Spleen (tissue), 11 donors: Measurements from ENCODE around the gene RRP36. TPM values are rescaled to one million over a fixed set of nuclear protein-coding genes. Genes with fewer than 3 reads are reported as not detected.

ENCODE experiments used
- DNase-seq: peaks from one replicate; pipeline ENCODE4 v3.0.0-alpha.2; 2020
- H3K27ac ChIP-seq, 8 donors: fragments of 200-600 bp; sonication (generic) in 7 of 8; 1 replicate in 4 of 8; 2 replicates in 4 of 8; pipeline versions ENCODE4 v1.5.0 to v1.8.0; 2016 to 2021; ENCODE audit warnings: inconsistent platforms in 4 of 8, mild to moderate bottlenecking in 4 of 8, moderate library complexity in 1 of 8
- H3K27me3 ChIP-seq, 7 donors: fragments of 200-600 bp; sonication (generic) in 6 of 7; replicated peaks in 1 of 7; 1 replicate in 4 of 7; 2 replicates in 3 of 7; pipeline versions ENCODE4 v1.5.0 to v1.8.0; 2016 to 2021; ENCODE audit warnings: inconsistent platforms in 3 of 7, mild to moderate bottlenecking in 1 of 7
- H3K36me3 ChIP-seq, 6 donors: fragments of 200-600 bp; sonication (generic) in 5 of 6; 1 replicate in 4 of 6; 2 replicates in 2 of 6; pipeline versions ENCODE4 v1.5.0 to v1.8.0; 2016 to 2021; ENCODE audit warnings: inconsistent platforms in 2 of 6
- H3K4me1 ChIP-seq, 6 donors: fragments of 200-600 bp; sonication (generic) in 5 of 6; 1 replicate in 3 of 6; 2 replicates in 3 of 6; pipeline versions ENCODE4 v1.5.0 to v1.8.0; 2016 to 2021; ENCODE audit warnings: inconsistent platforms in 3 of 6
- H3K4me3 ChIP-seq, 8 donors: fragments of 200-600 bp; sonication (generic) in 7 of 8; 1 replicate in 4 of 8; 2 replicates in 4 of 8; pipeline versions ENCODE4 v1.5.0 to v1.8.0; 2016 to 2021; ENCODE audit warnings: inconsistent platforms in 4 of 8, mild to moderate bottlenecking in 4 of 8, moderate library complexity in 2 of 8
- H3K9me3 ChIP-seq, 8 donors: fragments of 200-600 bp; sonication (generic) in 7 of 8; 1 replicate in 4 of 8; 2 replicates in 4 of 8; pipeline versions ENCODE4 v1.5.0 to v1.8.0; 2016 to 2021; ENCODE audit warnings: inconsistent platforms in 4 of 8
- CTCF ChIP-seq, 11 experiments: fragments of 200-600 bp in 7 of 11; fragments of 450-650 bp in 4 of 11; sonication (generic) in 4 of 11; IDR thresholded peaks in 8 of 11; conservative IDR thresholded peaks in 3 of 11; 1 replicate in 7 of 11; 2 replicates in 4 of 11; pipeline versions ENCODE4 v1.4.0 to v1.8.0; 2016 to 2021; ENCODE audit warnings: antibody characterized with exemption in 11 of 11, inconsistent platforms in 4 of 11, mild to moderate bottlenecking in 1 of 11
- POLR2A ChIP-seq, 3 donors: fragments of 450-650 bp; IDR thresholded peaks; one replicate each; pipeline ENCODE4 v1.5.1; 2017; ENCODE audit warnings: antibody characterized with exemption in 3 of 3, mild to moderate bottlenecking in 1 of 3
- POLR2AphosphoS5 ChIP-seq, 3 donors: sonication (generic); formaldehyde crosslinking; IDR thresholded peaks; one replicate each; pipeline ENCODE4 v1.5.1; 2017; ENCODE audit warnings: antibody characterized with exemption in 3 of 3
- WGBS, 5 donors: extraction: QIAGEN DNeasy Blood & Tissue Kit in 3 of 5; methylation state at CpG; one replicate each; pipeline versions ENCODE4 v1.1.5 to v1.1.7; 2013 to 2018; 5-methylcytosine and 5-hydroxymethylcytosine counted together
- intact Hi-C: fragments of 100-400 bp; cut with DNase I; formaldehyde crosslinking; loops from one replicate; pipeline ENCODE4 v1.15.0; 2023; ENCODE audit warnings: low total_unique reads
- polyA plus RNA-seq, 3 donors: library from polyadenylated mRNA; stranded (reverse); fragments of 200-250 nt; gene quantifications; one replicate each; pipeline ENCODE4 v1.2.1, GENCODE V29; 2013
- total RNA-seq, 7 donors: library from RNA; depleted of rRNA in 3 of 7; stranded (reverse); fragments of >200 nt in 3 of 7; fragmentation: NEBNext Ultra II Directional in 4 of 7; extraction: Animal tissue kit (Norgen Biotek cat#: 25700) in 4 of 7; gene quantifications; one replicate each; pipeline versions ENCODE4 v1.1.0 to v1.2.1, GENCODE V29; 2016 to 2021
- donor health status: healthy with polysubstance abuse.
- donor health status: DM: no; HTN: no; CAD: no; lungs with moderate emphysema.
- donor health status: DM: no; HTN: no; CAD: no.
- donor health status: Bipolar disorder and iron deficiency.
- donor health status: healthy.
- donor health status: DM: no; HTN: no; CAD: no.
- donor health status: DM: yes; HTN: yes; CAD: no.

The RRP36 gene
- total and polyA plus RNA-seq, 10 donors = 32.0 to 63.4 (median 39.6) TPM

GRCh38 chr6:43024436-43024835 lies 3.0 kb downstream of the RRP36 start:
- Histone ChIP-seq H3K4me3 (no peak overlapping the region), H3K9me3 (no peaks in the 10 kb centered on the region), H3K27me3 (no peaks in the 10 kb centered on the region), H3K4me1 (peaks cover 15 to 44% (median 31%) of the 10 kb centered on the region in 6 donors), H3K36me3 (peaks cover 0 to 80% (median 51%) of the 10 kb centered on the region in 6 donors), H3K27ac (no peak overlapping the region)
- TF ChIP-seq POLR2AphosphoS5 (IDR thresholded peaks at IDR 0.05) = no peak
- no peak for TF ChIP-seq CTCF (IDR thresholded peaks at IDR 0.05 in 8 of 11, conservative IDR thresholded peaks at IDR 0.05 in 3 of 11)
- TF ChIP-seq POLR2A (IDR thresholded peaks at IDR 0.05) = no peak
- DNase-seq = no peak
- intact Hi-C loops = no loop called here
- WGBS, 5 donors = 81 to 97% (median 88%) methylated on average over 2 of the region's 2 CpGs

- intact Hi-C loops = no loop called here
- no peaks in the 10 kb centered on the region for H3K27me3 ChIP-seq
- TF ChIP-seq POLR2A (IDR thresholded peaks at IDR 0.05) = no peak
- TF ChIP-seq POLR2AphosphoS5 (IDR thresholded peaks at IDR 0.05) = no peak
- no peak for TF ChIP-seq CTCF (IDR thresholded peaks at IDR 0.05 in 8 of 11, conservative IDR thresholded peaks at IDR 0.05 in 3 of 11)
- WGBS, 5 donors = 90 to 97% (median 95%) methylated on average over 5 of the region's 5 CpGs
- H3K4me1 ChIP-seq = peaks cover 9 to 32% (median 22%) of the 10 kb centered on the region in 6 donors
- no peak overlapping the region for H3K4me3 ChIP-seq
- H3K9me3 ChIP-seq = no peaks in the 10 kb centered on the region
- peaks cover 0 to 85% (median 65%) of the 10 kb centered on the region in 6 donors for H3K36me3 ChIP-seq
- no peak overlapping the region for H3K27ac ChIP-seq
- DNase-seq = no peak
Measured at GRCh38 chr6:43026365-43026764, 4.9 kb downstream of the RRP36 start.

GRCh38 chr6:43029120-43029519 lies 7.7 kb downstream of the RRP36 start:
- DNase-seq = no peak
- intact Hi-C loops = no loop called here
- H3K27ac ChIP-seq = no peak overlapping the region
- no peak overlapping the region for H3K4me3 ChIP-seq
- no peak for TF ChIP-seq CTCF (IDR thresholded peaks at IDR 0.05 in 8 of 11, conservative IDR thresholded peaks at IDR 0.05 in 3 of 11)
- TF ChIP-seq POLR2AphosphoS5 (IDR thresholded peaks at IDR 0.05) = no peak
- TF ChIP-seq POLR2A (IDR thresholded peaks at IDR 0.05) = no peak
- no peaks in the 10 kb centered on the region for H3K9me3 ChIP-seq
- peaks cover 0 to 100% (median 81%) of the 10 kb centered on the region in 6 donors for H3K36me3 ChIP-seq
- H3K27me3 ChIP-seq = no peaks in the 10 kb centered on the region
- peaks cover 0 to 9% (median 3%) of the 10 kb centered on the region in 6 donors for H3K4me1 ChIP-seq
- 88 to 97% (median 93%) methylated on average over 9 of the region's 9 CpGs for WGBS, 5 donors

- H3K9me3 ChIP-seq = no peaks in the 10 kb centered on the region
- DNase-seq = no peak
- no peak overlapping the region for H3K4me3 ChIP-seq
- H3K27me3 ChIP-seq = no peaks in the 10 kb centered on the region
- intact Hi-C loops = no loop called here
- WGBS, 5 donors = 92 to 97% (median 94%) methylated on average over 4 of the region's 4 CpGs
- no peak overlapping the region for H3K27ac ChIP-seq
- TF ChIP-seq POLR2A (IDR thresholded peaks at IDR 0.05) = no peak
- no peak for TF ChIP-seq POLR2AphosphoS5 (IDR thresholded peaks at IDR 0.05)
- TF ChIP-seq CTCF (IDR thresholded peaks at IDR 0.05 in 8 of 11, conservative IDR thresholded peaks at IDR 0.05 in 3 of 11) = no peak
- no peaks in the 10 kb centered on the region for H3K4me1 ChIP-seq
- peaks cover 0 to 100% (median 79%) of the 10 kb centered on the region in 6 donors for H3K36me3 ChIP-seq
Measured at GRCh38 chr6:43032326-43032725, 10.9 kb downstream of the RRP36 start.
